HG03575 (cell line): Measurements from ENCODE around the gene SLC25A10.

Experiments used
- ATAC-seq: cut with Tn5 transposase; IDR thresholded peaks from one replicate; pipeline ENCODE4 v1.9.1; 2021; ENCODE audit not compliant: unreplicated experiment, insufficient number of reproducible peaks, low FRiP score; ENCODE audit errors: extremely low read depth

Gene SLC25A10

GRCh38 chr17:81715872-81716673 lies 4.0 kb downstream of the SLC25A10 start:
- ATAC-seq, result no peak

DNA sequence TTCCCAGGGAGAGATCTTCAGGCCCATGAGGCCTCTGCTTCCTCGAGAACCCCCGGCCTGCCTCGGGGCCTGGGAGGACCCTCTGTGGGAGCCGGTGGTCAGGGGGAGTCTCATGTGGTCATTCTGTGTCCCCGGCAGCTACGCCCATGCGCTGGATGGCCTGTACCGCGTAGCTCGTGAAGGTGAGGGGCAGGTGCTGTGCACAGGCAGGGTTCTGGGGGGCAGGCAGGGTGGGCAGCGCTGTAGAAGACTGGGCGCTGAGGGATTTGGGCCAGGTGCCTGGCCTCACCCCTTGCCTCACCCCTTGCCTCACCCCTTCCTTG lies 4.6 kb downstream of the SLC25A10 start:
- ATAC-seq, result no peak

GRCh38 chr17:81717049-81717765 lies 5.1 kb downstream of the SLC25A10 start:
- ATAC-seq, result no peak

DNA sequence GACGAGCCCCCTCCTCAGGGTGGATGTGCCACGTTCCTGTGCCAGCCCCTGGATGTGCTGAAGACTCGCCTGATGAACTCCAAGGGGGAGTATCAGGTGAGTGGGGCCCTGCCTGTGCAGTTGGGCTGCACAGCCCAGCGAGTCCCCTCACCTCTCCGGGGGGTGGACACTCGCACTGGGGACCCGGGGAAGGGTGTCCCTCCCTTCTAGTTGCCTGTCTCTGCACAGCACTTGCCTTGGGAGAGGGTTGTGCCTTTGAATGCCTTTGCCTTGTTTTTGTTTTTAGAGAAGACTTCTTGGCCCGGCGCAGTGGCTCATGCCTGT lies 5.6 kb downstream of the SLC25A10 start:
- no peak for ATAC-seq

DNA sequence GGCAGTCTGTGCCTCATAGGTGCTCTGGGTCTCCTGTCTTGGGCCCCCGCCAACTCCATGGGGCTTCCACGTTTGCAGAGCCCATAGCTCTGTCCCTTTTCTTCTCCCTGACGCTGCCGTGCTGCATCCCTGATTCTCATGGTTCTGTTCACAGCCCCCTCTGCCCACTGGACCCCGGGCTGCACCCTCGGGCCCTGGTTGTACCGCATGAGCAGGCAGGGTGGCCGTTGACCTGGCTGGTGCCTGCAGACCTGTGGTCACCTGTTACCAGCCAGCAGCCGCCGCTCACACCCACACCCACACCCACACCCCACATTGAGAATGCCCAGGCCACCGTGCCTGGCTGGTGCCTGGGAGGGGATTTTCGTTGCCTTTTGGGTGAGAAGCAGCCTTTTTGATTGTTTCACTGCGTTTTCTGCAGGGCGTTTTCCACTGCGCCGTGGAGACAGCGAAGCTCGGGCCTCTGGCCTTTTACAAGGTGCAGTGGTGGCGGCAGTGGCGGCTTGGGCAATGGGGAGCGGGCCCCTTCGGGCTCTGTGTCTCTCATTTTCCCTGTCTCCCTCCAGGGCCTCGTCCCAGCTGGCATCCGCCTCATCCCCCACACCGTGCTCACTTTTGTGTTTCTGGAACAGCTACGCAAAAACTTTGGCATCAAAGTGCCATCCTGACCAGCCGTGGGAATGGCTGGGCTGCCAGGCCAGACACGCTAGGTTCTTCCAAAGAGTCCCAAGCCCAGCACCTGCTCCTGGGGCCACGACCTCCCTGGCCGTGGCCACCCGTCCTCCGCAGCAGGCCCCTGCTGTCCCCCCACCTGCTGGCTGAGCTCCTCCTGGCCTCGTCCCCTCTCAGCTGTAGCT lies 7.6 kb downstream of the SLC25A10 start:
- no peak for ATAC-seq

DNA sequence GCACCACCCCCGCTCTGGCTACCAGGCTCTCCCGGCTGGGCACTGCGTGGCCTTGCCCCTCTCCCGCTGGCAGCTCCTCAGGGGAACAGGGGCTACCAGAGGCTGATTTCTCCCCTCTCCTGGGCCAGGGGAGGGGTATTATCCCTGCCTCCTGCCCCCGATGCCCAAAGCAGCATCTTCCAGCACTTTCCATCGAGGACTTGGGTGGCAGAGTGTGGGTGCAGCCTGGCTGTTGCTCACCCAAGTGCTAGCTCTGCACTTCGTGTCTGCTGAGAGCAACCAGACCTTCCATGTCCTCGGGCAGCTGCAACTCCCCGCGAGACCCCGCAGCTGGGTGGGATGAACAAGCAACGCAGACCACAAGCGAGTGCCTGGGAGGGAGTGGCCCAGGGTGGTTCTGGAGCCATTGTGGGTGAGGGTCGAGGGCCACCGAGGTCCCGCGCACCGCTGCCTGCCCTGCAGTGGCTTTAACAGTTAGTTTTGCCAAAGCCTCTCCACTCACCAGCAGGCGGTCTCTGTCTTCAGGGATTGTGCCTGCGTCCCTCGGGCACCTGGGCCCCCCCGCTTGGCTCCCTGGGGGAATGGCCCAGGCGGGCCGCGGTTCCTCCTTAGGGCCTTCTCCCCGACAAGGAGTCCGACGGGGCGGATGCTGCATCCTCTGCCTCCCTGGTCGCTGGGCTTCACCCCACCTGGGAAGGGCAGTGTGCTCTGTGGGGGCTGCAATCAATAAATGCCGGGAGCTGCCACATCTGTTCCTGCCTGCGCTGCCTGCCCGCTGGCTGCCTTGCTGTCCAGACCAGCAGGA lies 8.4 kb downstream of the SLC25A10 start:
- ATAC-seq, result no peak

DNA sequence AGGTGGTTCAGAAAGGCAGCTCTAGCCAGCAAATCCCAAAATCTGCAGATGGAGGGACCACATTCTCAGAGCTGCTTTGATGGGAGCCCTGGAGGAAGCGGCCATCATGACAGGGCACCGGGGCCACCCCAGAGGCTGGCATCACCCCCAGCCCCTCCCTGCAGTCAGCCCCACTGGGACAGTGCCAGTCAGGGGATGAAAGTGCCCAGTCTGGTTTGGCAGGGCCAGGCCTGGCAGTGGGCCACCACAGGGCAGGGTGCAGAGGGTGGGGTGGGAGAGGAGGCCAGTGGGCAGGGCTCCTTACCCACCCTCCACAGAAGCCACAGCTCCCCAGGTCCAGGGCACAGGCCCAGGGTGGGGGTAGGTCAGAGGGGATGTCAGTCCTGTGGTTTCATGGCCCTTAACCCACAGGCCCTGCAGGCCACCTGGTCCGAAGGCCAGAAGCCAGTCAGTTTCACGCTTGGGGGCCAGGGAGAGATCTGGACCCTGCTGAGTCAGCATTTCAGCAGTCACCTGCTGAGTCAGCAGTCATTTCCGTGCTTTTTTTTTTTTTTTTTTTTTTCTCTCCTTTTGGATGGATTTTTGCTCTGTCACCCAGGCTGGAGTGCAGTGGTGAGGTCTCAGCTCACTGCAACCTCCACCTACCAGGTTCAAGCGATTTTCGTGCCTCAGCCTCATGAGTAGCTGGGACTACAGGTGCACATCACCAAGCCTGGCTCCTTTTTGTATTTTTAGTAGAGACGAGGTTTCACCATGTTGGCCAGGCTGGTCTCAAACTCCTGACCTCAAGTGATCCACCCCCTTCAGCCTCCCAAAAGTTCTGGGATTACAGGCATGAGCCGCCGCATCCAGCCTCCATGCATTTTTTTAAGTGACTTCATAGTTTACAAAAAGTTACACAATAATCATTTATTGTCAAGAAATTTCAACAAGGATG lies 10.4 kb downstream of the SLC25A10 start:
- ATAC-seq, result no peak

DNA sequence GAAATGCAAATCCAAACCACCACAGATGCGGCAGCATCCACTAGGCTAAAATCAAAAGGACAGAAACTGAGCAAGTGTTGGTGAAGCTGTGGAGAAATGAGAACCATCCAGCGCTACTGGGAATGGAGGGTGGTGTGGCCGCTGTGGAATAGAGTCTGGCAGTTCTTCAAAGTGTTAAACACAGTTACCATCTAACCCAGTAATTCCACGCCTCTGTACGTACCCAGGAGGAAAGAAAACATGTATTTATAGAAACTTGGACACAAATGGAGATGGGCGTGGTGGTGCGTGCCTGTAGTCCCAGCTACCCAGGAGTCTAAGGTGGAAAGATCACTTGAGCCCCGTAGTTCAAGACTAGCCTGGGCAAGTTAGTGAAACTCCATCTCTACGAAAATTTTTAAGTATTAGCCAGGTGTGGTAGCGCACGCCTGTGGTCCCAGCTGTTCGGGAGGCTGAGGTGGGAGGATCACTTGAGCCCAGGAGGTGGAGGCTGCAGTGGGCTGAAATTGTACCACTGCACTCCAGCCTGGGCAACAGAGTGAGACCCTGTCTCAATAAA lies 11.6 kb downstream of the SLC25A10 start:
- no peak for ATAC-seq

GRCh38 chr17:81725439-81725838 lies 13.4 kb downstream of the SLC25A10 start:
- no peak for ATAC-seq

DNA sequence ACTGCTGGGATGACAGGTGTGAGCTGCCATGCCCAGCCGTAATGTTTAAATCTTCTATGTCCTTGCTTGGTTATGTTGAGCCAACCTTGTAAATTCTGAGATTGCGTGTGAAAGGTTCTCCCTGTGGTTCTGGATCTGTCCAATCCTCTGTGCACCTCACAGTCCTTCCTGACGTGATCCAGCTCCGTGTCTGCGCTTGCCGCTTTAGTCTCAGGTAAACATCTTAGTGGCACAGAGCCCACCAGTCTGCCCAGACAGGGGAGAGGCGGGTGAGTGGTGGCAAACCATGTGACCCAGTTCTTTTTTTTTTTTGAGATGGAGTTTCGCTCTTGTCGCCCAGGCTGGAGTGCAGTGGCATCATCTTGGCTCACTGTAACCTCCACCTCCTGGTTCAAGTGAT lies 13.9 kb downstream of the SLC25A10 start:
- ATAC-seq, result no peak

DNA sequence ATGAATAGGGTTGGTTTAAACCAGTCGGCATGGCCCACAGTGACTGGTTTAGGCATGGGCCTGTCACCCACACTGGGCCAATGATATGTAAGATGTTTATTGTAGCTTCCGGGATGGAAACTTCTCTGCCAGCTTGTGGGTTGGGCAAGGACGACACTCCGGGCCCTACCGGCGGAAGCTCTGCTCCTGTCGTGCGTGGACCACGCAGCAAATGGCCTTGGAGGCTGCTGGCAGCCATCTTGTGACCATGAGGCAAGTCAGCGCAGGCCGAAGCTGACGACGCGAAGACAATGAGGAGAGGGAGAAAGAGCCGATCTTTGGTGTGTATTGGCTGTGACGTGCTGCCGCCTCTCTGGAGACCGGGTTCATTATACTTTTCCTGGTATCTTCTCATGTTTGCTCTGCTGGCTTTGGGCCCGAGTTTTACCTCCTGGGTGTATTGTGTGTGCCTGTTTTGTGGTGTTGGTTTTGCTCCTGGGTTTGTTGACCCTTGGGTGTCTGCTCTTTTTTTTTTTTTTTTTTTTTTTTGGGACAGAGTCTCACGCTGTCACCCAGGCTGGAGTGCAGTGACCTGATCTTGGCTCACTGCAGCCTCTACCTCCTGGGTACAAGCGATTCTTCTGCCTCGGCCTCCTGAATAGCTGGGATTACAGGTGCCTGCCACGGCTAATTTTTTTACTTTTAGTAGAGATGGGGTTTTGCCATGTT lies 15.4 kb downstream of the SLC25A10 start:
- no peak for ATAC-seq

DNA sequence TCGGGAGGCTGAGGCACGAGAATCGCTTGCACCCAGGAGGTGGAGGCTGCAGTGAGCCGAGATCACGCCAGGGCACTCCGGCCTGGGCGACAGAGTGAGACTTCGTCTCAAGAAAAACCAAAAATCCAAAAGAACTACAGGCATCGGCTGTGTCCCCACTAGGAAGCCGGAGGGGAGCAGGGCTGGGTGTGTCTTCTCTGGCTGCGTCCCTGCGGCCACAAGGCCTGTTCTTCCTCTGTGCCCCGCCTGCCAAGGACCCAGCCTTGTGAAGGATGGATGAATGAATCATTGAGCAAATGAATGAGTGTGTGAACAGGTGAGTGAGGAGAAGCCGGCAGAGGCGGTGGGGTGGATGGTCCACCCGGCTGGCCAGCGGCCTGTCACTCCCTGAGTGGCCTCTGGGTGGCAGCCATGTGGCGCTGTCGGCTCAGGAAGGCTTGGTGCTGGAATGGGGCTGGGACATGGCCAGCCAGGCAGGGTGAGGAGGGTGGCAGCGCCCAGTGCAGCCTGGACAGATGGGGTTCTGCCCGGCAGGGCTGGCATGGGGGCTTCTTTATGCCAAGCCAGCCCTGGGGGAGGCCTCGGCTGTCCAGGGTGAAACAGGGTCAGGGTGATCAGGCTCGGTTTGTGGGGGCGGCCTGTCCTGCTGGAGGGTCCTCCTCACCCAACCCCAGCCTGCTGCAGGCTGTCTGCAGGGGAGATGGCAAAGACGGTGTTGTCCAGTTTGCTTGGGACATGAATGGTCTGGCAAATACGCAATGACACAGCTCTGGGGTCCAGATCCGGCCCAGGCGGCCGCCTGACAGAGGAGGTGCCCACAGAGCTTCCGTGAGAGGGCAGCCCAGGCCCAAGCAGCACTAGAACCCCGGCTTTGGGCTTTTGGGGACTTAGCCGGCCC lies 21.7 kb downstream of the SLC25A10 start:
- ATAC-seq, result no peak

GRCh38 chr17:81734405-81735263 lies 22.6 kb downstream of the SLC25A10 start:
- ATAC-seq, result no peak

DNA sequence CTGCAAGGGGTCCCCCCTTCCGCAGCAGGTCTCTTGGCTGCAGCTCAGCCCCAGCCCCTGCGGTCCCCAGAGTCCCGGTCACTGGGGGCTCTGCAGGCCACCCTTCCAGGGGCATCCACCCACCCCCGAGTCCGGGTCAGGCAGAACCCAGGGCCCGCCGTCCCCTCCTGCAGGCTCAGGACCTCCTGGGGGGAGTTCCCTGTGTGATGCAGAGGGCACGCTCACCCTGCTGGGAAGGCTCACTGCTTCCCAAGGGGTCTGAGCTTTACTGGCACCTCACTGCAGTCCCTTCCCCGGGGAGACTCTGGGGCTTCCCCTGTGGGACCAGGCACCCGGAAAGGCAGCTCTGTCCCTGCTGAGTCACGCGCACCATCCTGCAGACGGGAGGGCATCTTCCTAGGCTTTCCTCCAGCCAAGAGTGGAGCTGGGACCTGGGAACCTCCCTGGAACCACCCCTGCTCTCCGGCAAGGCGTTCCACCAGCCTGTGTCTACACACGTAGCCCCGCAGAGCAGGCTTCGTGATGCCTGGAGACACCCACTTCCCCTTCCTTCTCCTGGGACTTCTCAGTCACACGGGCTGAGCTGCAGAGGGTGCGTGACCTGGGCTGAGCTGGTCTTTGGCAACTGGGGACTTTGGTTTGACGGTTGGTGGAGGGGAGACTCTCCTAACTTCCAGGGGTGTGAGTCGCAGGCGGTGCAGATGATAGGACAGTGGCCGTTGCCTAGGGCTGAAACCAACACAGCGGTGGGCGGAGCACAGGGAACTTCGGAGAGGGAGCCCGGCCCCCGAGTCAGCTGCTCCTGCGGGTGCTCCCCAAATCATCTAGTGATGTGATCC lies 23.4 kb downstream of the SLC25A10 start:
- no peak for ATAC-seq
